T-cell (primary cell): Measurements from ENCODE around the gene MRPS14. TPM values are rescaled to one million over a fixed set of nuclear protein-coding genes. Genes with fewer than 3 reads are reported as not detected.

Experiments used
- ATAC-seq, 4 experiments: fragments of 200-7000 bp in 3 of 4; fragments of 150-1000 bp in 1 of 4; cut with Tn5 transposase; replicated peaks in 1 of 4; 1 replicate in 3 of 4; 2 replicates in 1 of 4; pipeline ENCODE4 v1.10.0; 2021; ENCODE audit warnings: moderate library complexity in 3 of 4, mild to moderate bottlenecking in 2 of 4, moderate number of reproducible peaks in 1 of 4
- CTCF ChIA-PET, 2 donors: fragments of 300-600 bp; sonication (Branson Sonifier 250); formaldehyde crosslinking; loops; one replicate each; lab custom pipeline; 2022; ENCODE audit warnings: antibody characterized with exemption in 2 of 2; lab: Charles Lee
- POLR2A ChIA-PET, 2 donors: fragments of 300-600 bp; sonication (Branson Sonifier 250); formaldehyde crosslinking; loops; one replicate each; lab custom pipeline; 2022; ENCODE audit warnings: antibody characterized with exemption in 2 of 2; lab: Charles Lee
- DNase-seq, 35 experiments: peaks; one replicate each; pipeline versions ENCODE4 v3.0.0 to v3.0.0-alpha.2; 2013 to 2023
- H3K27ac ChIP-seq: one replicate; pipeline ENCODE4 v1.5.1; 2013; ENCODE audit warnings: low read length
- H3K27me3 ChIP-seq, 2 experiments: replicated peaks in 1 of 2; 1 replicate in 1 of 2; 2 replicates in 1 of 2; pipeline versions ENCODE4 v1.6.1 to v1.7.0; 2013; ENCODE audit warnings: low read length in 1 of 2, mixed read lengths in 1 of 2; ENCODE audit not compliant: control insufficient read depth in 2 of 2, insufficient read depth in 2 of 2; ENCODE audit errors: extremely low read depth in 1 of 2
- H3K36me3 ChIP-seq, 2 donors: 1 replicate in 1 of 2; 2 replicates in 1 of 2; pipeline versions ENCODE4 v1.6.1 to v1.7.0; 2013; ENCODE audit warnings: low read length in 1 of 2; ENCODE audit not compliant: control insufficient read depth in 2 of 2, insufficient read depth in 1 of 2; ENCODE audit errors: extremely low read depth in 1 of 2
- H3K4me1 ChIP-seq, 2 experiments: 1 replicate in 1 of 2; 2 replicates in 1 of 2; pipeline versions ENCODE4 v1.6.1 to v1.7.0; 2013; ENCODE audit warnings: low read length in 2 of 2, mixed read lengths in 1 of 2; ENCODE audit not compliant: insufficient read depth in 2 of 2, control insufficient read depth in 1 of 2; ENCODE audit errors: extremely low read depth in 1 of 2
- H3K4me3 ChIP-seq, 2 donors: 1 replicate in 1 of 2; 2 replicates in 1 of 2; pipeline versions ENCODE4 v1.5.1 to v1.7.0; 2013; ENCODE audit warnings: mild to moderate bottlenecking in 2 of 2, low read length in 1 of 2, moderate library complexity in 1 of 2; ENCODE audit not compliant: control insufficient read depth in 1 of 2; ENCODE audit errors: extremely low read depth in 1 of 2
- H3K9me3 ChIP-seq: 2 replicates; pipeline ENCODE4 v1.7.0; 2013
- H3K27ac Mint-ChIP-seq, 2 donors: one replicate each; pipeline ENCODE4 v1.8.0; 2020 to 2021; ENCODE audit warnings: mild to moderate bottlenecking in 2 of 2, mixed read lengths in 2 of 2
- H3K27me3 Mint-ChIP-seq, 2 donors: one replicate each; pipeline ENCODE4 v1.8.0; 2021 to 2022; ENCODE audit warnings: mixed read lengths in 2 of 2
- H3K36me3 Mint-ChIP-seq: one replicate; pipeline ENCODE4 v1.8.0; 2021; ENCODE audit warnings: mixed read lengths
- H3K4me1 Mint-ChIP-seq, 3 donors: one replicate each; pipeline ENCODE4 v1.8.0; 2020 to 2022; ENCODE audit warnings: mixed read lengths in 3 of 3, mild to moderate bottlenecking in 1 of 3
- H3K4me3 Mint-ChIP-seq, 3 donors: one replicate each; pipeline ENCODE4 v1.8.0; 2020 to 2022; ENCODE audit warnings: mild to moderate bottlenecking in 3 of 3, mixed read lengths in 3 of 3, moderate library complexity in 3 of 3
- H3K9me3 Mint-ChIP-seq, 3 donors: one replicate each; pipeline ENCODE4 v1.8.0; 2020 to 2022; ENCODE audit warnings: mixed read lengths in 3 of 3
- WGBS: methylation state at CpG from one replicate; pipeline ENCODE4 v1.1.5; 2013; ENCODE audit warnings: missing lambda C conversion rate; ENCODE audit not compliant: insufficient coverage; 5-methylcytosine and 5-hydroxymethylcytosine counted together
- total RNA-seq, 35 experiments: library from RNA in 6 of 35; stranded (reverse) in 6 of 35; fragments of 120-200 nt in 1 of 35; gene quantifications; one replicate each; pipeline versions ENCODE4 v1.2.1 to v1.2.4 and lab custom pipeline; 2013 to 2026

Gene MRPS14
- total RNA-seq, 5 donors from 2014 or later (not counting 1 experiment from before 2014, with no cell fraction given) = 14.3 to 28.8 (median 25.8) TPM

- H3K36me3 Mint-ChIP-seq = peaks cover 23% of the 10 kb centered on the region
- Histone ChIP-seq H3K9me3 (no peaks in the 10 kb centered on the region), H3K4me1 (peaks cover 44 to 75% of the 10 kb centered on the region in 2 experiments), H3K4me3 (no peak overlapping the region), H3K27me3 (no peaks in the 10 kb centered on the region), H3K27ac (peak overlapping the region; percentile 81), H3K36me3 (peaks cover 0 to 4% of the 10 kb centered on the region in 2 donors)
- H3K27ac Mint-ChIP-seq = peak overlapping the region; percentile 93 to 95
- peaks cover 84 to 88% (median 85%) of the 10 kb centered on the region in 3 donors for H3K4me1 Mint-ChIP-seq
- DNase-seq = peak in 3 of 35 experiments; percentile 5 to 61 (median 7)
- ATAC-seq = peak; percentile 19 to 33 (median 23)
- no CpG with 5 or more reads among the region's 4 CpGs for WGBS
- H3K27me3 Mint-ChIP-seq = no peaks in the 10 kb centered on the region
- POLR2A ChIA-PET = interaction anchor here (0.6 to 5.9 kb wide), 10 partner anchors 12 to 1155 kb away, joined by 3 to 58 read pairs (median 4); partner anchors contain the start of gene CACYBP (in 2 of the 2)
- CTCF ChIA-PET = interaction anchor here (0.6 to 2.3 kb wide), 15 partner anchors 12 to 196 kb away, joined by 3 to 12 read pairs (median 3); partner anchors contain the start of genes CACYBP (in 1 of the 2) and MRPS14 (in 1 of the 2)
- H3K9me3 Mint-ChIP-seq = no peaks in the 10 kb centered on the region
- H3K4me3 Mint-ChIP-seq = peak overlapping the region; percentile 70 to 75 (median 74)
Measured at GRCh38 chr1:174967845-174968705, 55.1 kb downstream of the MRPS14 start.

- Mint-ChIP-seq H3K27me3 (no peaks in the 10 kb centered on the region), H3K4me3 (peak overlapping the region; percentile 70 to 91 (median 83)), H3K36me3 (peaks cover 9% of the 10 kb centered on the region), H3K9me3 (no peaks in the 10 kb centered on the region), H3K4me1 (peaks cover 70 to 73% (median 73%) of the 10 kb centered on the region in 3 donors), H3K27ac (peak overlapping the region; percentile 91 to 99)
- ATAC-seq = no peak
- H3K27me3 ChIP-seq = no peaks in the 10 kb centered on the region
- no peaks in the 10 kb centered on the region for H3K9me3 ChIP-seq
- WGBS = no CpG with 5 or more reads among the region's 1 CpG
- peaks cover 35 to 65% of the 10 kb centered on the region in 2 experiments for H3K4me1 ChIP-seq
- POLR2A ChIA-PET = interaction anchor here (0.7 to 5.9 kb wide), 8 partner anchors 9 to 166 kb away, joined by 3 to 58 read pairs (median 4); partner anchors contain the start of gene CACYBP (in 2 of the 2)
- CTCF ChIA-PET = interaction anchor here (0.6 to 2.3 kb wide), 8 partner anchors 10 to 57 kb away, joined by 3 to 13 read pairs (median 4); partner anchors contain the start of gene MRPS14 (in 1 of the 2)
- DNase-seq = no peak
- H3K4me3 ChIP-seq = peak overlapping the region; percentile 34 to 66
- no peaks in the 10 kb centered on the region for H3K36me3 ChIP-seq
- H3K27ac ChIP-seq = peak overlapping the region; percentile 81
Measured at GRCh38 chr1:174966008-174966572, 57.1 kb downstream of the MRPS14 start.

- H3K9me3 ChIP-seq = no peaks in the 10 kb centered on the region
- peak overlapping the region; percentile 70 to 91 (median 83) for H3K4me3 Mint-ChIP-seq
- ATAC-seq = peak in 1 of 4 experiments; percentile 8
- H3K4me1 Mint-ChIP-seq = peaks cover 71 to 75% (median 72%) of the 10 kb centered on the region in 3 donors
- H3K27me3 Mint-ChIP-seq = no peaks in the 10 kb centered on the region
- peaks cover 35 to 59% of the 10 kb centered on the region in 2 experiments for H3K4me1 ChIP-seq
- H3K27ac ChIP-seq = peak overlapping the region; percentile 81
- DNase-seq = peak in 14 of 35 experiments; percentile 2 to 54 (median 30)
- CTCF ChIA-PET = interaction anchor here (0.6 to 2.3 kb wide), 9 partner anchors 9 to 58 kb away, joined by 3 to 13 read pairs (median 4); partner anchors contain the start of gene MRPS14 (in 1 of the 2)
- peak overlapping the region; percentile 91 to 99 for H3K27ac Mint-ChIP-seq
- peaks cover 9% of the 10 kb centered on the region for H3K36me3 Mint-ChIP-seq
- no peaks in the 10 kb centered on the region for H3K27me3 ChIP-seq
- peak overlapping the region; percentile 34 to 66 for H3K4me3 ChIP-seq
- H3K9me3 Mint-ChIP-seq = no peaks in the 10 kb centered on the region
- POLR2A ChIA-PET = interaction anchor here (0.7 to 5.9 kb wide), 8 partner anchors 8 to 166 kb away, joined by 3 to 58 read pairs (median 4); partner anchors contain the start of gene CACYBP (in 2 of the 2)
- no peaks in the 10 kb centered on the region for H3K36me3 ChIP-seq
- 0% methylated on average over 2 of the region's 3 CpGs for WGBS
Measured at GRCh38 chr1:174965362-174966007, 57.7 kb downstream of the MRPS14 start.

GRCh38 chr1:174964972-174965361 lies 58.3 kb downstream of the MRPS14 start:
- Mint-ChIP-seq H3K36me3 (peaks cover 6% of the 10 kb centered on the region), H3K4me1 (peaks cover 66 to 71% (median 67%) of the 10 kb centered on the region in 3 donors), H3K4me3 (peak overlapping the region; percentile 70 to 91 (median 83)), H3K27ac (peak overlapping the region; percentile 91 to 99), H3K27me3 (no peaks in the 10 kb centered on the region), H3K9me3 (no peaks in the 10 kb centered on the region)
- Histone ChIP-seq H3K27me3 (no peaks in the 10 kb centered on the region), H3K27ac (peak overlapping the region; percentile 81), H3K4me3 (peak overlapping the region; percentile 34 to 66), H3K36me3 (no peaks in the 10 kb centered on the region), H3K4me1 (peaks cover 35 to 54% of the 10 kb centered on the region in 2 experiments), H3K9me3 (no peaks in the 10 kb centered on the region)
- 0% methylated on average over 1 of the region's 1 CpG for WGBS
- DNase-seq (peak in 23 of 35 experiments; percentile 5 to 69 (median 31)), ATAC-seq (peak; percentile 25 to 49 (median 34))
- POLR2A ChIA-PET = interaction anchor here (1.0 to 5.9 kb wide), 5 partner anchors 24 to 165 kb away, joined by 3 to 58 read pairs (median 7); partner anchors contain the start of gene CACYBP (in 2 of the 2)
- CTCF ChIA-PET = interaction anchor here in 1 of 2 donors (1.3 to 1.9 kb wide), 4 partner anchors 15 to 165 kb away, joined by 4 to 13 read pairs (median 7); no protein-coding TSS in a partner anchor

- peaks cover 31 to 48% of the 10 kb centered on the region in 2 experiments for H3K4me1 ChIP-seq
- H3K27ac Mint-ChIP-seq = peak overlapping the region; percentile 91 to 99
- no peaks in the 10 kb centered on the region for H3K27me3 Mint-ChIP-seq
- ChIA-PET CTCF (interaction anchor here (0.6 to 2.5 kb wide), 11 partner anchors 9 to 222 kb away, joined by 3 to 10 read pairs (median 4); no protein-coding TSS in a partner anchor), POLR2A (interaction anchor here (0.6 to 5.9 kb wide), 8 partner anchors 12 to 165 kb away, joined by 3 to 58 read pairs (median 4); partner anchors contain the start of gene CACYBP (in 1 of the 2))
- no peaks in the 10 kb centered on the region for H3K9me3 ChIP-seq
- H3K36me3 Mint-ChIP-seq = peaks cover 5% of the 10 kb centered on the region
- DNase-seq (peak in 14 of 35 experiments; percentile 8 to 74 (median 30)), ATAC-seq (peak; percentile 65 to 70 (median 68))
- peak overlapping the region; percentile 70 to 91 (median 83) for H3K4me3 Mint-ChIP-seq
- 10% methylated on average over 5 of the region's 6 CpGs for WGBS
- peaks cover 60 to 65% (median 61%) of the 10 kb centered on the region in 3 donors for H3K4me1 Mint-ChIP-seq
- no peaks in the 10 kb centered on the region for H3K27me3 ChIP-seq
- peak overlapping the region; percentile 81 for H3K27ac ChIP-seq
- peak overlapping the region; percentile 34 to 66 for H3K4me3 ChIP-seq
- H3K9me3 Mint-ChIP-seq = no peaks in the 10 kb centered on the region
- no peaks in the 10 kb centered on the region for H3K36me3 ChIP-seq
Measured at GRCh38 chr1:174964261-174964971, 58.8 kb downstream of the MRPS14 start.
